Activated T-helper 17 cell treated with anti-CD3 and anti-CD28 coated beads, Interleukin-2, amount 50 U/mL, for 72 hours (primary cell): ENCODE measurements around the gene FAM89B. TPM values are rescaled to one million over a fixed set of nuclear protein-coding genes. Genes with fewer than 3 reads are reported as not detected.

Source experiments
- ATAC-seq: fragments of 150-1000 bp; cut with Tn5 transposase; replicated peaks from 2 replicates; pipeline ENCODE4 v1.10.0; 2021; ENCODE audit warnings: mild to moderate bottlenecking, moderate library complexity
- H3K27ac Mint-ChIP-seq: one replicate; pipeline ENCODE4 v1.8.0; 2022; ENCODE audit warnings: mixed read lengths
- H3K27me3 Mint-ChIP-seq: one replicate; pipeline ENCODE4 v1.8.0; 2022; ENCODE audit warnings: mixed read lengths
- H3K36me3 Mint-ChIP-seq: one replicate; pipeline ENCODE4 v1.8.0; 2022; ENCODE audit warnings: low read depth, mild to moderate bottlenecking, mixed read lengths
- H3K4me1 Mint-ChIP-seq: one replicate; pipeline ENCODE4 v1.8.0; 2022; ENCODE audit warnings: mixed read lengths
- H3K4me3 Mint-ChIP-seq: one replicate; pipeline ENCODE4 v1.8.0; 2022; ENCODE audit warnings: mild to moderate bottlenecking, mixed read lengths
- H3K9me3 Mint-ChIP-seq: one replicate; pipeline ENCODE4 v1.8.0; 2022; ENCODE audit warnings: mixed read lengths
- total RNA-seq, 2 donors: library from RNA; stranded (reverse); gene quantifications; one replicate each; pipeline ENCODE4 v1.2.3, GENCODE V29; 2022

FAM89B gene
- total RNA-seq, 2 donors from 2014 or later: 39.0 to 42.2 TPM

- H3K27me3 Mint-ChIP-seq: no peaks in the 10 kb centered on the region
- H3K36me3 Mint-ChIP-seq: peaks cover 79% of the 10 kb centered on the region
- no peak overlapping the region for H3K27ac Mint-ChIP-seq
- no peaks in the 10 kb centered on the region for H3K9me3 Mint-ChIP-seq
- H3K4me1 Mint-ChIP-seq: peaks cover 8% of the 10 kb centered on the region
- ATAC-seq: no peak
- H3K4me3 Mint-ChIP-seq: no peak overlapping the region
Measured at GRCh38 chr11:65618763-65619162, 46.4 kb downstream of the FAM89B start.

GRCh38 chr11:65619281-65619928 lies 47.1 kb downstream of the FAM89B start:
- Mint-ChIP-seq H3K4me1 (peaks cover 8% of the 10 kb centered on the region), H3K27me3 (no peaks in the 10 kb centered on the region), H3K4me3 (no peak overlapping the region), H3K27ac (no peak overlapping the region), H3K9me3 (no peaks in the 10 kb centered on the region), H3K36me3 (peaks cover 77% of the 10 kb centered on the region)
- no peak for ATAC-seq

- H3K4me1 Mint-ChIP-seq: peaks cover 8% of the 10 kb centered on the region
- no peaks in the 10 kb centered on the region for H3K27me3 Mint-ChIP-seq
- H3K27ac Mint-ChIP-seq: no peak overlapping the region
- peaks cover 71% of the 10 kb centered on the region for H3K36me3 Mint-ChIP-seq
- no peaks in the 10 kb centered on the region for H3K9me3 Mint-ChIP-seq
- no peak for ATAC-seq
- H3K4me3 Mint-ChIP-seq: no peak overlapping the region
Measured at GRCh38 chr11:65620666-65621065, 48.3 kb downstream of the FAM89B start.

- no peak overlapping the region for H3K27ac Mint-ChIP-seq
- ATAC-seq: no peak
- no peak overlapping the region for H3K4me3 Mint-ChIP-seq
- H3K27me3 Mint-ChIP-seq: no peaks in the 10 kb centered on the region
- H3K9me3 Mint-ChIP-seq: no peaks in the 10 kb centered on the region
- H3K36me3 Mint-ChIP-seq: peaks cover 75% of the 10 kb centered on the region
- peaks cover 5% of the 10 kb centered on the region for H3K4me1 Mint-ChIP-seq
Measured at GRCh38 chr11:65621460-65621859, 49.1 kb downstream of the FAM89B start.

GRCh38 chr11:65622011-65622410 lies 49.7 kb downstream of the FAM89B start:
- peaks cover 75% of the 10 kb centered on the region for H3K36me3 Mint-ChIP-seq
- no peaks in the 10 kb centered on the region for H3K9me3 Mint-ChIP-seq
- H3K4me1 Mint-ChIP-seq: no peaks in the 10 kb centered on the region
- no peak for ATAC-seq
- H3K27me3 Mint-ChIP-seq: no peaks in the 10 kb centered on the region
- no peak overlapping the region for H3K4me3 Mint-ChIP-seq
- no peak overlapping the region for H3K27ac Mint-ChIP-seq

GRCh38 chr11:65623177-65623576 lies 50.8 kb downstream of the FAM89B start:
- H3K4me3 Mint-ChIP-seq: no peak overlapping the region
- no peaks in the 10 kb centered on the region for H3K4me1 Mint-ChIP-seq
- no peaks in the 10 kb centered on the region for H3K27me3 Mint-ChIP-seq
- H3K9me3 Mint-ChIP-seq: no peaks in the 10 kb centered on the region
- H3K36me3 Mint-ChIP-seq: peaks cover 75% of the 10 kb centered on the region
- H3K27ac Mint-ChIP-seq: peak overlapping the region; percentile 25
- no peak for ATAC-seq

Other genes with a start within 250 kb of the FAM89B start
- 10 to 100 TPM; 66.0 to 89.5 TPM for gene DPF2, start 238.7 kb upstream of the FAM89B start, total RNA-seq
- gene TIGD3, start 217.8 kb upstream of the FAM89B start, total RNA-seq: 1 to 10 TPM in 1 of 2 donors, under 1 TPM in 1; 0.95 to 1.5 TPM
- gene SLC25A45, start 189.9 kb upstream of the FAM89B start, total RNA-seq: 10 to 100 TPM; 18.0 to 20.1 TPM
- 10 to 100 TPM; 49.6 to 52.1 TPM for gene FRMD8, start 185.9 kb upstream of the FAM89B start, total RNA-seq
- gene NEAT1, start 149.7 kb upstream of the FAM89B start, total RNA-seq: 1,000 to 10,000 TPM in 1 of 2 donors, 100 to 1,000 TPM in 1; 823 to 2,912 TPM
- over 10,000 TPM in 1 of 2 donors, 1,000 to 10,000 TPM in 1; 5,547 to 22,796 TPM for gene MALAT1, start 73.5 kb upstream of the FAM89B start, total RNA-seq
- 10 to 100 TPM; 80.4 to 86.8 TPM for gene SCYL1, start 47.5 kb upstream of the FAM89B start, total RNA-seq
- gene LTBP3, start 14.2 kb upstream of the FAM89B start, total RNA-seq: 100 to 1,000 TPM in 1 of 2 donors, 10 to 100 TPM in 1; 54.3 to 124 TPM
- gene ZNRD2, start 2.1 kb upstream of the FAM89B start, total RNA-seq: 10 to 100 TPM; 30.3 to 49.4 TPM
- gene EHBP1L1, start 3.5 kb downstream of the FAM89B start, total RNA-seq: 100 to 1,000 TPM; 126 to 167 TPM
- under 1 TPM; 0.52 to 0.79 TPM for gene KCNK7, start 23.3 kb downstream of the FAM89B start, total RNA-seq
- 10 to 100 TPM; 64.9 to 83.2 TPM for gene MAP3K11, start 41.7 kb downstream of the FAM89B start, total RNA-seq
- 10 to 100 TPM; 20.8 to 39.1 TPM for gene PCNX3, start 43.2 kb downstream of the FAM89B start, total RNA-seq
- 100 to 1,000 TPM; 135 to 144 TPM for gene SIPA1, start 65.6 kb downstream of the FAM89B start, total RNA-seq
- 100 to 1,000 TPM in 1 of 2 donors, 10 to 100 TPM in 1; 82.5 to 150 TPM for gene RELA, start 90.4 kb downstream of the FAM89B start, total RNA-seq
- gene KAT5, start 139.7 kb downstream of the FAM89B start, total RNA-seq: 10 to 100 TPM; 75.6 to 88.8 TPM
- 10 to 100 TPM; 57.4 to 92.9 TPM for gene RNASEH2C, start 148.3 kb downstream of the FAM89B start, total RNA-seq
- gene AP5B1, start 208.4 kb downstream of the FAM89B start, total RNA-seq: 10 to 100 TPM; 17.2 to 21.9 TPM
- under 1 TPM in 1 of 2 donors, not detected in 1; 0.98 TPM for gene OVOL1, start 214.5 kb downstream of the FAM89B start, total RNA-seq